SK-N-SH treated with all-trans-retinoic acid at 6 μM for 48 hours (cell line): ENCODE measurements around the gene FAM20C.

Experiments used
- OSR1 ChIP-seq: fragments of 250-450 bp; sonication (Bioruptor Pico); IDR thresholded peaks from 2 replicates; pipeline ENCODE4 v1.8.0; 2022; ENCODE audit warnings: moderate library complexity, mild to moderate bottlenecking, inconsistent platforms
- PPARA ChIP-seq: fragments of 250-450 bp; sonication (Bioruptor Pico); IDR thresholded peaks from 2 replicates; pipeline ENCODE4 v1.5.0; 2020; ENCODE audit warnings: mild to moderate bottlenecking, borderline replicate concordance
- SNAI2 ChIP-seq: fragments of 250-450 bp; sonication (Bioruptor Pico); IDR thresholded peaks from 2 replicates; pipeline ENCODE4 v1.5.0; 2020; ENCODE audit warnings: mild to moderate bottlenecking, moderate library complexity
- ZFP3 ChIP-seq: fragments of 250-450 bp; sonication (Bioruptor Pico); IDR thresholded peaks from 2 replicates; pipeline ENCODE4 v1.5.0; 2020; ENCODE audit warnings: mild to moderate bottlenecking, moderate library complexity
- ZFP30 ChIP-seq: fragments of 450-650 bp; formaldehyde crosslinking; IDR thresholded peaks from 2 replicates; pipeline ENCODE4 v1.5.0; 2022; ENCODE audit warnings: mild to moderate bottlenecking, moderate library complexity
- ZNF70 ChIP-seq: fragments of 450-650 bp; formaldehyde crosslinking; IDR thresholded peaks from 2 replicates; pipeline ENCODE4 v1.5.0; 2020; ENCODE audit warnings: mild to moderate bottlenecking, moderate library complexity
- ZNF8 ChIP-seq: fragments of 450-650 bp; formaldehyde crosslinking; IDR thresholded peaks from 2 replicates; pipeline ENCODE4 v1.5.0; 2020; ENCODE audit warnings: mild to moderate bottlenecking, moderate library complexity
- TF ChIP-seq, protein P1 (sequence below): fragments of 250-450 bp; sonication (Bioruptor Pico); IDR thresholded peaks from 2 replicates; pipeline ENCODE4 v1.5.0; 2020; ENCODE audit warnings: mild to moderate bottlenecking, moderate library complexity
- TF ChIP-seq, protein P2 (sequence below): fragments of 250-450 bp; sonication (Bioruptor Pico); IDR thresholded peaks from 2 replicates; pipeline ENCODE4 v1.8.0; 2020; ENCODE audit warnings: mild to moderate bottlenecking, moderate library complexity, borderline replicate concordance
- TF ChIP-seq, protein P3 (sequence below): fragments of 250-450 bp; sonication (Bioruptor Pico); IDR thresholded peaks from 2 replicates; pipeline ENCODE4 v1.8.0; 2021; ENCODE audit warnings: low read depth, mild to moderate bottlenecking, moderate library complexity, borderline replicate concordance

- TF ChIP-seq, protein P1, sequence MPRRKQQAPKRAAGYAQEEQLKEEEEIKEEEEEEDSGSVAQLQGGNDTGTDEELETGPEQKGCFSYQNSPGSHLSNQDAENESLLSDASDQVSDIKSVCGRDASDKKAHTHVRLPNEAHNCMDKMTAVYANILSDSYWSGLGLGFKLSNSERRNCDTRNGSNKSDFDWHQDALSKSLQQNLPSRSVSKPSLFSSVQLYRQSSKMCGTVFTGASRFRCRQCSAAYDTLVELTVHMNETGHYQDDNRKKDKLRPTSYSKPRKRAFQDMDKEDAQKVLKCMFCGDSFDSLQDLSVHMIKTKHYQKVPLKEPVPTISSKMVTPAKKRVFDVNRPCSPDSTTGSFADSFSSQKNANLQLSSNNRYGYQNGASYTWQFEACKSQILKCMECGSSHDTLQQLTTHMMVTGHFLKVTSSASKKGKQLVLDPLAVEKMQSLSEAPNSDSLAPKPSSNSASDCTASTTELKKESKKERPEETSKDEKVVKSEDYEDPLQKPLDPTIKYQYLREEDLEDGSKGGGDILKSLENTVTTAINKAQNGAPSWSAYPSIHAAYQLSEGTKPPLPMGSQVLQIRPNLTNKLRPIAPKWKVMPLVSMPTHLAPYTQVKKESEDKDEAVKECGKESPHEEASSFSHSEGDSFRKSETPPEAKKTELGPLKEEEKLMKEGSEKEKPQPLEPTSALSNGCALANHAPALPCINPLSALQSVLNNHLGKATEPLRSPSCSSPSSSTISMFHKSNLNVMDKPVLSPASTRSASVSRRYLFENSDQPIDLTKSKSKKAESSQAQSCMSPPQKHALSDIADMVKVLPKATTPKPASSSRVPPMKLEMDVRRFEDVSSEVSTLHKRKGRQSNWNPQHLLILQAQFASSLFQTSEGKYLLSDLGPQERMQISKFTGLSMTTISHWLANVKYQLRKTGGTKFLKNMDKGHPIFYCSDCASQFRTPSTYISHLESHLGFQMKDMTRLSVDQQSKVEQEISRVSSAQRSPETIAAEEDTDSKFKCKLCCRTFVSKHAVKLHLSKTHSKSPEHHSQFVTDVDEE (CRISPR knock-in tag) = no peak
- TF ChIP-seq ZNF8 (CRISPR knock-in tag) = no peak
- TF ChIP-seq, protein P2, sequence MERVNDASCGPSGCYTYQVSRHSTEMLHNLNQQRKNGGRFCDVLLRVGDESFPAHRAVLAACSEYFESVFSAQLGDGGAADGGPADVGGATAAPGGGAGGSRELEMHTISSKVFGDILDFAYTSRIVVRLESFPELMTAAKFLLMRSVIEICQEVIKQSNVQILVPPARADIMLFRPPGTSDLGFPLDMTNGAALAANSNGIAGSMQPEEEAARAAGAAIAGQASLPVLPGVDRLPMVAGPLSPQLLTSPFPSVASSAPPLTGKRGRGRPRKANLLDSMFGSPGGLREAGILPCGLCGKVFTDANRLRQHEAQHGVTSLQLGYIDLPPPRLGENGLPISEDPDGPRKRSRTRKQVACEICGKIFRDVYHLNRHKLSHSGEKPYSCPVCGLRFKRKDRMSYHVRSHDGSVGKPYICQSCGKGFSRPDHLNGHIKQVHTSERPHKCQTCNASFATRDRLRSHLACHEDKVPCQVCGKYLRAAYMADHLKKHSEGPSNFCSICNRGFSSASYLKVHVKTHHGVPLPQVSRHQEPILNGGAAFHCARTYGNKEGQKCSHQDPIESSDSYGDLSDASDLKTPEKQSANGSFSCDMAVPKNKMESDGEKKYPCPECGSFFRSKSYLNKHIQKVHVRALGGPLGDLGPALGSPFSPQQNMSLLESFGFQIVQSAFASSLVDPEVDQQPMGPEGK (CRISPR knock-in tag) = no peak
- no peak for TF ChIP-seq SNAI2 (CRISPR knock-in tag)
- TF ChIP-seq ZFP3 = no peak
- TF ChIP-seq, protein P3, sequence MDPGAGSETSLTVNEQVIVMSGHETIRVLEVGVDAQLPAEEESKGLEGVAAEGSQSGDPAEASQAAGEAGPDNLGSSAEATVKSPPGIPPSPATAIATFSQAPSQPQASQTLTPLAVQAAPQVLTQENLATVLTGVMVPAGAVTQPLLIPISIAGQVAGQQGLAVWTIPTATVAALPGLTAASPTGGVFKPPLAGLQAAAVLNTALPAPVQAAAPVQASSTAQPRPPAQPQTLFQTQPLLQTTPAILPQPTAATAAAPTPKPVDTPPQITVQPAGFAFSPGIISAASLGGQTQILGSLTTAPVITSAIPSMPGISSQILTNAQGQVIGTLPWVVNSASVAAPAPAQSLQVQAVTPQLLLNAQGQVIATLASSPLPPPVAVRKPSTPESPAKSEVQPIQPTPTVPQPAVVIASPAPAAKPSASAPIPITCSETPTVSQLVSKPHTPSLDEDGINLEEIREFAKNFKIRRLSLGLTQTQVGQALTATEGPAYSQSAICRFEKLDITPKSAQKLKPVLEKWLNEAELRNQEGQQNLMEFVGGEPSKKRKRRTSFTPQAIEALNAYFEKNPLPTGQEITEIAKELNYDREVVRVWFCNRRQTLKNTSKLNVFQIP (CRISPR knock-in tag) = no peak
- no peak for TF ChIP-seq PPARA
- no peak for TF ChIP-seq OSR1
- no peak for TF ChIP-seq ZFP30 (CRISPR knock-in tag)
- no peak for TF ChIP-seq ZNF70 (CRISPR knock-in tag)
These were observed 67.5 kb downstream of the FAM20C start for GRCh38 chr7:259751-260405.
